ENCODE results near the gene AUTS2. TPM values are rescaled to one million over a fixed set of nuclear protein-coding genes. Genes with fewer than 3 reads are reported as not detected.

Gene AUTS2
- polyA plus RNA-seq, 1 donor (not counting 4 experiments of a cell fraction or from before 2014, with no cell fraction given): 4.7 TPM

DNA sequence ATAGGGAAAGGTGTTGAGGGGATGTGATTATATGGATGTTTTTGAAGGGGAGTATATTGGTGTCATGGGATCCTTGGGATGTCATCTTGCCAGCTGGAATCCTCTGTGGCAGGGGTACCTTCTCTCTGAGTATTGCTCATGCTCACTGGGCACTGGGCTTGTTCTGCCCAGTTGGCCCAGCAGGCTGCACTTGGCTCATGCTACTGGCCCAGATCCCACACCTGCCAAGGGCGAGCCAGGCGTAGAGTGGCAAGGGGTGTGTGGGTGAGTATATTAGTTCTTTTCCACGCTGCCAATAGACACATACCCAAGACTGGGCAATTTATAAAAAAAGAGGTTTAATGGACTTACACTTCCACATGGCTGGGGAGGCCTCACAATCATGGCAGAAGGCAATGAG is 311.9 kb downstream of the AUTS2 start:
- TF ChIP-seq, protein P1, sequence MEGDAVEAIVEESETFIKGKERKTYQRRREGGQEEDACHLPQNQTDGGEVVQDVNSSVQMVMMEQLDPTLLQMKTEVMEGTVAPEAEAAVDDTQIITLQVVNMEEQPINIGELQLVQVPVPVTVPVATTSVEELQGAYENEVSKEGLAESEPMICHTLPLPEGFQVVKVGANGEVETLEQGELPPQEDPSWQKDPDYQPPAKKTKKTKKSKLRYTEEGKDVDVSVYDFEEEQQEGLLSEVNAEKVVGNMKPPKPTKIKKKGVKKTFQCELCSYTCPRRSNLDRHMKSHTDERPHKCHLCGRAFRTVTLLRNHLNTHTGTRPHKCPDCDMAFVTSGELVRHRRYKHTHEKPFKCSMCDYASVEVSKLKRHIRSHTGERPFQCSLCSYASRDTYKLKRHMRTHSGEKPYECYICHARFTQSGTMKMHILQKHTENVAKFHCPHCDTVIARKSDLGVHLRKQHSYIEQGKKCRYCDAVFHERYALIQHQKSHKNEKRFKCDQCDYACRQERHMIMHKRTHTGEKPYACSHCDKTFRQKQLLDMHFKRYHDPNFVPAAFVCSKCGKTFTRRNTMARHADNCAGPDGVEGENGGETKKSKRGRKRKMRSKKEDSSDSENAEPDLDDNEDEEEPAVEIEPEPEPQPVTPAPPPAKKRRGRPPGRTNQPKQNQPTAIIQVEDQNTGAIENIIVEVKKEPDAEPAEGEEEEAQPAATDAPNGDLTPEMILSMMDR (optimal IDR thresholded peaks at IDR 0.05 in 1 of 3, IDR thresholded peaks at IDR 0.05 in 1 of 3, conservative IDR thresholded peaks at IDR 0.05 in 1 of 3; ENCODE audit: extremely low read depth in 1 of 3, insufficient read depth in 2 of 3, low read length in 3 of 3): no peak
- TF ChIP-seq EZH2 (IDR thresholded peaks at IDR 0.05; ENCODE audit: low read length): no peak
- Histone ChIP-seq H3K4me1 (ENCODE audit: control insufficient read depth, extremely low read depth, insufficient read depth, low read length) (no peaks in the 10 kb centered on the region), H3K36me3 (ENCODE audit: control insufficient read depth in 2 of 2, extremely low read depth in 1 of 2, insufficient read depth in 2 of 2, low read length in 2 of 2) (no peaks in the 10 kb centered on the region), H3K4me3 (ENCODE audit: control insufficient read depth in 2 of 3, extremely low read depth in 1 of 3, insufficient read depth in 2 of 3, low read depth in 1 of 3, low read length in 3 of 3) (no peak overlapping the region), H3K9ac (ENCODE audit: control insufficient read depth, extremely low read depth, insufficient read depth, low read length) (no peak overlapping the region), H3K79me2 (ENCODE audit: control insufficient read depth, insufficient read depth, low read length) (no peaks in the 10 kb centered on the region), H3K9me3 (ENCODE audit: control insufficient read depth, low read depth, low read length) (no peaks in the 10 kb centered on the region), H4K20me1 (ENCODE audit: control insufficient read depth, extremely low read depth, insufficient read depth, low read length) (no peaks in the 10 kb centered on the region), H3K4me2 (ENCODE audit: control insufficient read depth, extremely low read depth, insufficient read depth, low read depth, low read length) (no peak overlapping the region), H3K27ac (ENCODE audit: control insufficient read depth, insufficient read depth, low read length) (no peak overlapping the region), H2AFZ (ENCODE audit: control insufficient read depth, low read length) (no peak overlapping the region), H3K9me1 (ENCODE audit: control insufficient read depth, extremely low read depth, insufficient read depth, low read length) (no peaks in the 10 kb centered on the region), H3K27me3 (ENCODE audit: control insufficient read depth, extremely low read depth, insufficient read depth, low read length) (no peaks in the 10 kb centered on the region)
- DNase-seq (ENCODE audit: low read depth, low spot score) (no peak), FAIRE-seq (no peak)
- dilution Hi-C loops (cut with MboI; ENCODE audit: extremely low pct_ligation_motif_present, low sequenced_read_pairs): no loop called here

DNA sequence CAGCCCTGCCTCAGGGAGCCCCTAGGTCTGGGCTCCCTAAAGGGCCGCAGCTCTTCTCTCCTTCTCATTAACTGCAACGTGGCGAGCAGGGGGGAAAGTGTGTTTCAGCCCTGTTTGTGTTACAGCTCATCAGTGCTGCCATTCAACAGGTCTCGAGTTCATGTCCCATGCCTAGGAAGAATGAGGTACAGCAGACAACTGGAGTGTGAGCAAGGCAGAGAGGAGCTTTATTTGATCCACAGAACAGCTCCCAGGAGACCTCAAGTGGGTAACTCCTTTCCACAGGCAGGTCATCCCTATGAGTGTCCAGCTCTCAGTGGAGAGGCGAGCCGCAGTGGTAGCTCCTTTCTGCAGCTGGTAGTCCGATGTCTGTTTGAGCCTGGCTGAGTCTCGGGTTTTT is 313.1 kb downstream of the AUTS2 start:
- H3K9ac ChIP-seq (ENCODE audit: control insufficient read depth, extremely low read depth, insufficient read depth, low read length): no peak overlapping the region
- H4K20me1 ChIP-seq (ENCODE audit: control insufficient read depth, extremely low read depth, insufficient read depth, low read length): no peaks in the 10 kb centered on the region
- H3K27me3 ChIP-seq (ENCODE audit: control insufficient read depth, extremely low read depth, insufficient read depth, low read length): no peaks in the 10 kb centered on the region
- no peaks in the 10 kb centered on the region for H3K4me1 ChIP-seq (ENCODE audit: control insufficient read depth, extremely low read depth, insufficient read depth, low read length)
- H3K9me3 ChIP-seq (ENCODE audit: control insufficient read depth, low read depth, low read length): no peaks in the 10 kb centered on the region
- H2AFZ ChIP-seq (ENCODE audit: control insufficient read depth, low read length): no peak overlapping the region
- no peak for DNase-seq (ENCODE audit: low read depth, low spot score)
- FAIRE-seq: no peak
- no peak overlapping the region for H3K4me3 ChIP-seq (ENCODE audit: control insufficient read depth in 2 of 3, extremely low read depth in 1 of 3, insufficient read depth in 2 of 3, low read depth in 1 of 3, low read length in 3 of 3)
- dilution Hi-C loops (cut with MboI; ENCODE audit: extremely low pct_ligation_motif_present, low sequenced_read_pairs): no loop called here
- no peak for TF ChIP-seq EZH2 (IDR thresholded peaks at IDR 0.05; ENCODE audit: low read length)
- TF ChIP-seq, protein P1 (optimal IDR thresholded peaks at IDR 0.05 in 1 of 3, IDR thresholded peaks at IDR 0.05 in 1 of 3, conservative IDR thresholded peaks at IDR 0.05 in 1 of 3; ENCODE audit: extremely low read depth in 1 of 3, insufficient read depth in 2 of 3, low read length in 3 of 3): no peak
- H3K4me2 ChIP-seq (ENCODE audit: control insufficient read depth, extremely low read depth, insufficient read depth, low read depth, low read length): no peak overlapping the region
- H3K79me2 ChIP-seq (ENCODE audit: control insufficient read depth, insufficient read depth, low read length): no peaks in the 10 kb centered on the region
- no peaks in the 10 kb centered on the region for H3K36me3 ChIP-seq (ENCODE audit: control insufficient read depth in 2 of 2, extremely low read depth in 1 of 2, insufficient read depth in 2 of 2, low read length in 2 of 2)
- H3K9me1 ChIP-seq (ENCODE audit: control insufficient read depth, extremely low read depth, insufficient read depth, low read length): no peaks in the 10 kb centered on the region
- H3K27ac ChIP-seq (ENCODE audit: control insufficient read depth, insufficient read depth, low read length): no peak overlapping the region
